ENCODE data around the gene PHACTR3. TPM values are rescaled to one million over a fixed set of nuclear protein-coding genes. Genes with fewer than 3 reads are reported as not detected.

PHACTR3 gene
- total and polyA plus RNA-seq, 2 of the 8 experiments (the other 6 are each of a cell fraction or from before 2014, with no cell fraction given), result 0.05 to 0.13 TPM

- Histone ChIP-seq H3K36me3 (ENCODE audit: control insufficient read depth in 2 of 4, insufficient read depth in 4 of 4, low read length in 3 of 4) (no peaks in the 10 kb centered on the region), H3K4me2 (ENCODE audit: insufficient read depth in 1 of 2, low read depth in 2 of 2, low read length in 2 of 2) (no peak overlapping the region), H2BK20ac (ENCODE audit: low read length) (no peak overlapping the region), H3K27me3 (replicated peaks in 1 of 4; ENCODE audit: control insufficient read depth in 3 of 4, extremely low read depth in 1 of 4, insufficient read depth in 3 of 4, low read length in 3 of 4) (no peaks in the 10 kb centered on the region), H2BK15ac (ENCODE audit: low read length) (no peak overlapping the region), H3K18ac (ENCODE audit: extremely low read depth, low read length) (no peak overlapping the region), H4K91ac (replicated peaks; ENCODE audit: insufficient read length, low read length) (no peak overlapping the region), H3K23me2 (ENCODE audit: low read depth, low read length) (no peaks in the 10 kb centered on the region), H3K4me1 (replicated peaks in 1 of 4; ENCODE audit: control insufficient read depth in 3 of 4, insufficient read depth in 4 of 4, low read length in 3 of 4) (no peaks in the 10 kb centered on the region), H3K56ac (replicated peaks; ENCODE audit: insufficient read length, low read depth, low read length) (no peak overlapping the region), H4K20me1 (replicated peaks in 1 of 2; ENCODE audit: control insufficient read depth in 1 of 2, insufficient read depth in 2 of 2, low read length in 2 of 2) (no peaks in the 10 kb centered on the region), H2BK5ac (ENCODE audit: low read depth, low read length) (no peak overlapping the region), H3K9me3 (ENCODE audit: insufficient read depth in 2 of 2, low read depth in 1 of 2, low read length in 1 of 2) (peaks cover 81 to 96% of the 10 kb centered on the region in 2 experiments), H3K23ac (ENCODE audit: insufficient read length) (no peak overlapping the region), H4K8ac (ENCODE audit: extremely low read depth, insufficient read depth, low read length) (no peak overlapping the region), H2BK12ac (ENCODE audit: low read depth, low read length) (no peak overlapping the region), H2BK120ac (replicated peaks; ENCODE audit: low read depth, low read length) (no peak overlapping the region), H3K79me1 (ENCODE audit: low read depth, low read length) (no peaks in the 10 kb centered on the region), H3K9ac (replicated peaks in 1 of 4; ENCODE audit: extremely low read depth in 1 of 4, low read depth in 3 of 4, low read length in 3 of 4) (no peak overlapping the region), H2AFZ (ENCODE audit: low read length) (no peak overlapping the region), H3K4me3 (ENCODE audit: extremely low read depth in 1 of 4, insufficient read depth in 2 of 4, low read depth in 3 of 4, low read length in 4 of 4) (no peak overlapping the region), H3K79me2 (ENCODE audit: control insufficient read depth in 1 of 2, insufficient read depth in 2 of 2, low read length in 2 of 2) (no peaks in the 10 kb centered on the region), H3K27ac (ENCODE audit: low read depth, low read length) (no peak overlapping the region), H3K4ac (replicated peaks; ENCODE audit: insufficient read length, low read depth, low read length) (no peak overlapping the region), H2AK5ac (ENCODE audit: low read depth, low read length) (no peak overlapping the region), H3K14ac (ENCODE audit: insufficient read length) (no peak overlapping the region), H4K5ac (ENCODE audit: insufficient read length, low read depth, low read length) (no peak overlapping the region)
- DNase-seq (ENCODE audit: low read depth in 1 of 2, low spot score in 2 of 2), result no peak
- CTCF ChIA-PET (ENCODE audit: partially characterized antibody), result no interaction called here
- TF ChIP-seq CTBP2 (IDR thresholded peaks at IDR 0.05; ENCODE audit: borderline replicate concordance, insufficient read depth, insufficient read length, low read length) (no peak), SIRT6 (IDR thresholded peaks at IDR 0.05; ENCODE audit: low read length) (no peak), SIN3A (conservative IDR thresholded peaks at IDR 0.05 in 1 of 2, IDR thresholded peaks at IDR 0.05 in 1 of 2; ENCODE audit: low read depth in 1 of 2, low read length in 2 of 2) (no peak), CBX8 (IDR thresholded peaks at IDR 0.05; ENCODE audit: borderline replicate concordance, low read depth, low read length) (no peak), TEAD4 (IDR thresholded peaks at IDR 0.05; ENCODE audit: low read depth, low read length) (no peak), KDM1A (IDR thresholded peaks at IDR 0.05; ENCODE audit: borderline replicate concordance, low read length) (no peak), BCL11A (IDR thresholded peaks at IDR 0.05; ENCODE audit: low read depth in 2 of 2, low read length in 2 of 2) (no peak), SP2 (IDR thresholded peaks at IDR 0.05; ENCODE audit: low read length) (no peak), TAF1 (IDR thresholded peaks at IDR 0.05; ENCODE audit: low read depth, low read length) (no peak)
- TF ChIP-seq, protein P1, sequence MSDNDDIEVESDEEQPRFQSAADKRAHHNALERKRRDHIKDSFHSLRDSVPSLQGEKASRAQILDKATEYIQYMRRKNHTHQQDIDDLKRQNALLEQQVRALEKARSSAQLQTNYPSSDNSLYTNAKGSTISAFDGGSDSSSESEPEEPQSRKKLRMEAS (IDR thresholded peaks at IDR 0.05), result no peak
- 83% methylated on average over 13 of the region's 13 CpGs; no CpG with 5 or more reads in 1 of the 2 experiments for WGBS, 2 experiments (ENCODE audit: extremely low coverage in 1 of 2, insufficient coverage in 1 of 2, insufficient read length in 1 of 2, insufficient replicate concordance in 2 of 2, low coverage in 1 of 2, low lambda C conversion rate in 2 of 2, missing lambda C conversion rate in 1 of 2)
- FAIRE-seq, result no peak
- POLR2A ChIA-PET (ENCODE audit: partially characterized antibody), result no interaction called here
Observed at GRCh38 chr20:59623133-59623532, 18.8 kb downstream of the PHACTR3 start.
